ENCODE data around the gene MYL7.

DNA sequence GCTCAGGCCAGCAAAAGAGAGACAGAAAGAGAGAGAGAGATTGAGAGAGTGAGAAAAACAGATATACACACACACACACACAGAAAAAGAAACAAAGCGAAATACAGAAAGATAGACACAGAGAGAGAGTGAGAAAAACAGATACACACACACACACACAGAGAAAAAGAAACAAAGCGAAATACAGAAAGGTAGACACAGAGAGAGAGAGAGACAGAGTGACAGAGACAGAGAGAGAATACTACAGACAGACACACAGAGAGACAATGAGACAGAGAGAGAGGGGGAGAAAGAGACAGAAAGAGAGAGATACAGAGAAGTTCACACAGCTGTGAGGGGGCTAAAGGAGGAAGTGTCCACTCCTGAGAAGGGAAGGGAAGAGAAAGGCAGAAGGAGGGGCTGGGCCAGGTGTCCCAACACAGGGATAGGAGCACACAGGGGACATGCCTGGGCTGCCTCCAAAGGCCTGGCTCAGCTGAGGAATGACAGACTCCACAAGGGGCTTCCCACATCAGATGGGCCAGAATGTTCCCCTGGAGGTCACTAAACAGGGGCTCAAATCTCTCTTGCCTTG lies 43.8 kb upstream of the MYL7 start:
- TF ChIP-seq POLR2A (IDR thresholded peaks at IDR 0.05; ENCODE audit: extremely low read depth, insufficient read length) (no peak), MYC (IDR thresholded peaks at IDR 0.05; ENCODE audit: low read depth, low read length) (no peak)
- TF ChIP-seq, protein P1, sequence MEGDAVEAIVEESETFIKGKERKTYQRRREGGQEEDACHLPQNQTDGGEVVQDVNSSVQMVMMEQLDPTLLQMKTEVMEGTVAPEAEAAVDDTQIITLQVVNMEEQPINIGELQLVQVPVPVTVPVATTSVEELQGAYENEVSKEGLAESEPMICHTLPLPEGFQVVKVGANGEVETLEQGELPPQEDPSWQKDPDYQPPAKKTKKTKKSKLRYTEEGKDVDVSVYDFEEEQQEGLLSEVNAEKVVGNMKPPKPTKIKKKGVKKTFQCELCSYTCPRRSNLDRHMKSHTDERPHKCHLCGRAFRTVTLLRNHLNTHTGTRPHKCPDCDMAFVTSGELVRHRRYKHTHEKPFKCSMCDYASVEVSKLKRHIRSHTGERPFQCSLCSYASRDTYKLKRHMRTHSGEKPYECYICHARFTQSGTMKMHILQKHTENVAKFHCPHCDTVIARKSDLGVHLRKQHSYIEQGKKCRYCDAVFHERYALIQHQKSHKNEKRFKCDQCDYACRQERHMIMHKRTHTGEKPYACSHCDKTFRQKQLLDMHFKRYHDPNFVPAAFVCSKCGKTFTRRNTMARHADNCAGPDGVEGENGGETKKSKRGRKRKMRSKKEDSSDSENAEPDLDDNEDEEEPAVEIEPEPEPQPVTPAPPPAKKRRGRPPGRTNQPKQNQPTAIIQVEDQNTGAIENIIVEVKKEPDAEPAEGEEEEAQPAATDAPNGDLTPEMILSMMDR (IDR thresholded peaks at IDR 0.05; ENCODE audit: low read depth, low read length), result no peak
- TF ChIP-seq, protein P2, sequence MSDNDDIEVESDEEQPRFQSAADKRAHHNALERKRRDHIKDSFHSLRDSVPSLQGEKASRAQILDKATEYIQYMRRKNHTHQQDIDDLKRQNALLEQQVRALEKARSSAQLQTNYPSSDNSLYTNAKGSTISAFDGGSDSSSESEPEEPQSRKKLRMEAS (IDR thresholded peaks at IDR 0.05; ENCODE audit: low read depth, low read length), result no peak
